Breast epithelium (tissue), 3 donors: ENCODE data around the gene ARHGAP15.

Source experiments
- CTCF ChIP-seq, 3 donors: fragments of 450-650 bp; IDR thresholded peaks; one replicate each; pipeline ENCODE4 v1.5.1; 2016 to 2017; ENCODE audit warnings: antibody characterized with exemption in 3 of 3, mild to moderate bottlenecking in 3 of 3, moderate library complexity in 3 of 3
- POLR2A ChIP-seq: fragments of 450-650 bp; IDR thresholded peaks from one replicate; pipeline ENCODE4 v1.6.1; 2016; ENCODE audit warnings: antibody characterized with exemption, mild to moderate bottlenecking, moderate library complexity

- TF ChIP-seq CTCF (IDR thresholded peaks at IDR 0.05) (no peak), POLR2A (no peak)
These were observed 337.8 kb downstream of the ARHGAP15 start for GRCh38 chr2:143467011-143467410.
